ENCODE results near the gene RPL10.
A peak's percentile ranks its signal among the peaks of the same experiment; 100 is the strongest.

The RPL10 gene

GRCh38 chrX:154431341-154431740, 33.2 kb downstream of the RPL10 start:
- no peak for DNase-seq

GRCh38 chrX:154432210-154432609, 34.0 kb downstream of the RPL10 start:
- no peak for DNase-seq

- DNase-seq: no peak
Measured at GRCh38 chrX:154433605-154434004, 35.4 kb downstream of the RPL10 start.

- DNase-seq: no peak
Measured at GRCh38 chrX:154434394-154435168, 36.4 kb downstream of the RPL10 start.

GRCh38 chrX:154435171-154435733, 37.1 kb downstream of the RPL10 start:
- no peak for DNase-seq

- DNase-seq: peak; percentile 29
Measured at GRCh38 chrX:154436374-154436982, 38.3 kb downstream of the RPL10 start.

- DNase-seq: peak; percentile 53
Measured at GRCh38 chrX:154436983-154437752, 39.0 kb downstream of the RPL10 start, which contains the start of gene GDI1. Gene GDI1, plus strand, starts transcription at chrX:154437154. Its CDS starts 101 bp downstream, at chrX:154437255.

GRCh38 chrX:154437971-154438893, 40.1 kb downstream of the RPL10 start:
- no peak for DNase-seq

GRCh38 chrX:154439841-154440240, 41.7 kb downstream of the RPL10 start:
- DNase-seq: no peak

GRCh38 chrX:154440623-154441357, 42.6 kb downstream of the RPL10 start:
- DNase-seq: no peak

- no peak for DNase-seq
Measured at GRCh38 chrX:154441564-154441963, 43.4 kb downstream of the RPL10 start.

- no peak for DNase-seq
Measured at GRCh38 chrX:154441984-154442707, 44.0 kb downstream of the RPL10 start.

GRCh38 chrX:154443479-154443910, 45.3 kb downstream of the RPL10 start:
- no peak for DNase-seq

- DNase-seq: peak; percentile 63
Measured at GRCh38 chrX:154443992-154444754, 46.0 kb downstream of the RPL10 start, which contains the start of gene FAM50A. Gene FAM50A, plus strand, starts transcription at chrX:154444141. Its CDS starts 95 bp downstream, at chrX:154444236.

GRCh38 chrX:154444755-154445246, 46.6 kb downstream of the RPL10 start:
- DNase-seq: no peak

- no peak for DNase-seq
Measured at GRCh38 chrX:154445776-154446175, 47.6 kb downstream of the RPL10 start.

- DNase-seq: no peak
Measured at GRCh38 chrX:154446430-154446829, 48.3 kb downstream of the RPL10 start.

- no peak for DNase-seq
Measured at GRCh38 chrX:154448484-154448883, 50.3 kb downstream of the RPL10 start.

- DNase-seq: no peak
Measured at GRCh38 chrX:154449618-154450017, 51.4 kb downstream of the RPL10 start.

GRCh38 chrX:154450312-154450711, 52.1 kb downstream of the RPL10 start:
- no peak for DNase-seq

Data from NCI-H526 treated with DMSO at 0.1 percent for 48 hours (cell line).